ENCODE measurements around the gene TSPAN7. TPM values are rescaled to one million over a fixed set of nuclear protein-coding genes. Genes with fewer than 3 reads are reported as not detected.

The TSPAN7 gene, protein sequence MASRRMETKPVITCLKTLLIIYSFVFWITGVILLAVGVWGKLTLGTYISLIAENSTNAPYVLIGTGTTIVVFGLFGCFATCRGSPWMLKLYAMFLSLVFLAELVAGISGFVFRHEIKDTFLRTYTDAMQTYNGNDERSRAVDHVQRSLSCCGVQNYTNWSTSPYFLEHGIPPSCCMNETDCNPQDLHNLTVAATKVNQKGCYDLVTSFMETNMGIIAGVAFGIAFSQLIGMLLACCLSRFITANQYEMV
- 100 to 1,000 TPM in 3 of 7 donors, 10 to 100 TPM in 4; 52.0 to 158 (median 97.3) TPM for total RNA-seq
- polyA plus RNA-seq = 10 to 100 TPM in 2 of 3 donors, 1 to 10 TPM in 1; 7.2 to 30.2 (median 11.9) TPM
- long read RNA-seq, donor 1, transcript TSPAN7-202 (8 exons, 1,909 nt) = major isoform, 70 of 116 reads
- long read RNA-seq, donor 1, transcript TSPAN7-203 (7 exons, 1,683 nt) = minor isoform, 6 of 116 reads
- long read RNA-seq, donor 1, partial matches to known transcripts = 40 of 116 reads
- long read RNA-seq, donor 1, other reads (novel, unspliced or antisense) = 0 of 116 reads
- long read RNA-seq, donor 2, transcript TSPAN7-202 (8 exons, 1,909 nt) = major isoform, 41 of 58 reads
- long read RNA-seq, donor 2, partial matches to known transcripts = 13 of 58 reads
- long read RNA-seq, donor 2, other reads (novel, unspliced or antisense) = 0 of 58 reads

- Histone ChIP-seq H3K9me3 (no peaks in the 10 kb centered on the region), H3K27ac (peak within 1 kb of the TSS in 6 of 8 donors; percentile 43 to 73 (median 65)), H3K4me1 (peaks cover 0 to 13% (median 4%) of the 10 kb centered on the region in 6 donors), H3K36me3 (no peaks in the 10 kb centered on the region), H3K27me3 (replicated peaks in 1 of 7) (peaks cover 0 to 18% (median 0%) of the 10 kb centered on the region in 7 donors), H3K4me3 (peak within 1 kb of the TSS; percentile 28 to 73 (median 46))
- no peak for TF ChIP-seq CTCF (IDR thresholded peaks at IDR 0.05 in 8 of 11, conservative IDR thresholded peaks at IDR 0.05 in 3 of 11)
- TF ChIP-seq POLR2AphosphoS5 (IDR thresholded peaks at IDR 0.05) = peak; percentile 70 to 81 (median 71)
- no peak for TF ChIP-seq POLR2A (IDR thresholded peaks at IDR 0.05)
- intact Hi-C loops (cut with DNase I; ENCODE audit: low total_unique reads) = no loop called here
- peak; percentile 90 for DNase-seq
- WGBS, 5 donors = 0 to 53% (median 1%) methylated on average over 9 to 71 of the region's 78 CpGs
Measured at GRCh38 chrX:38561126-38561868, at the start of gene TSPAN7. TSS of gene TSPAN7 (plus strand) at chrX:38561542. CDS start at chrX:38561547, 5 bp downstream.

DNA sequence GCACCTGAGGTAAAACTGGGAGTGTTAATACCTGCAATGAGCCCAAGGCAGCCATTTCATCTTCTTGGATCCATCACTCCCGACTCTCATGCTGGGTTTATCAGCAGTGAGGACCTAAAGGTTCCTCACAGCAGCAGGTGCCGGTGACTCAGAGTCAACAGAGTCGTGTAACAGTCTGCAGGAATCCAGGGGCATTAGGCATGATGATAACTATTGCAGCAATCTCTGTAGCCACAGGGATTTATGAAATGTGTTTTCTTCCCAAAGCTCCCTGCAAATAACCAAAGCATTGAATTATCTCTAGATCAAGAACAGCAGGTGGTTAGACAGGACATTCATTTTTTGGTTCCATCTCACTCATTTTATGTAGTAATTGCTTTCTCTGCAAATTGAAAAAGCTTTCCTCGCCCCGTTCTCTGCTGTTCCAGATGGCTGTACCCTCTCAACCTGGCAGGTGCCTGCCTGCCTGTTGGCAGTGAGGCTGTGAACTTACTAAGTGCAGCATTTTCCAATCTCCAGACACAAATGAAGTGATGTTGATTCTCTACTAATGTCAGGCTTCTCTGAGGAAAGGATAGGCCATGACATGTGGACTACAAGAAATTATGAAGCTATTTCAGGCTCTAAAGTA, 48.1 kb upstream of the TSPAN7 start:
- WGBS, 5 donors = 64 to 98% (median 76%) methylated on average over 5 of the region's 5 CpGs
- Histone ChIP-seq H3K27me3 (replicated peaks in 1 of 7) (peaks cover 0 to 10% (median 0%) of the 10 kb centered on the region in 7 donors), H3K36me3 (no peaks in the 10 kb centered on the region), H3K4me1 (no peaks in the 10 kb centered on the region), H3K27ac (no peak overlapping the region), H3K4me3 (no peak overlapping the region), H3K9me3 (no peaks in the 10 kb centered on the region)
- intact Hi-C loops (cut with DNase I; ENCODE audit: low total_unique reads) = no loop called here
- TF ChIP-seq POLR2A (IDR thresholded peaks at IDR 0.05) (no peak), POLR2AphosphoS5 (IDR thresholded peaks at IDR 0.05) (no peak), CTCF (IDR thresholded peaks at IDR 0.05 in 8 of 11, conservative IDR thresholded peaks at IDR 0.05 in 3 of 11) (no peak)
- DNase-seq = no peak

- intact Hi-C loops (cut with DNase I; ENCODE audit: low total_unique reads) = no loop called here
- no peak for DNase-seq
- H3K27me3 ChIP-seq (replicated peaks in 1 of 7) = peaks cover 0 to 10% (median 0%) of the 10 kb centered on the region in 7 donors
- H3K36me3 ChIP-seq = no peaks in the 10 kb centered on the region
- no peak overlapping the region for H3K27ac ChIP-seq
- no peak overlapping the region for H3K4me3 ChIP-seq
- H3K9me3 ChIP-seq = no peaks in the 10 kb centered on the region
- H3K4me1 ChIP-seq = no peaks in the 10 kb centered on the region
- TF ChIP-seq POLR2A (IDR thresholded peaks at IDR 0.05) = no peak
- no peak for TF ChIP-seq CTCF (IDR thresholded peaks at IDR 0.05 in 8 of 11, conservative IDR thresholded peaks at IDR 0.05 in 3 of 11)
- no peak for TF ChIP-seq POLR2AphosphoS5 (IDR thresholded peaks at IDR 0.05)
Measured at GRCh38 chrX:38514016-38514854, 47.1 kb upstream of the TSPAN7 start.

Data from spleen (tissue), 13 donors.